ENCODE data around the gene ZNF746.
A peak's percentile ranks its signal among the peaks of the same experiment; 100 is the strongest.

The ZNF746 gene

GRCh38 chr7:149471289-149471953 is 26.2 kb downstream of the ZNF746 start:
- Histone ChIP-seq H3K4me3 (no peak overlapping the region), H3K36me3 (ENCODE audit: insufficient read depth, low read length) (peaks cover 25% of the 10 kb centered on the region; the same call in 1 of the 2 replicates), H3K9me3 (ENCODE audit: low read depth, low read length) (no peaks in the 10 kb centered on the region), H3K9ac (ENCODE audit: insufficient read length) (no peak overlapping the region), H3K27ac (no peak overlapping the region)
- DNase-seq (ENCODE audit: low read depth, low spot score) = no peak
- no peak for TF ChIP-seq EZH2 (IDR thresholded peaks at IDR 0.05)
- TF ChIP-seq POLR2AphosphoS5 (IDR thresholded peaks at IDR 0.05; ENCODE audit: borderline replicate concordance, low read depth, low read length) = no peak
- TF ChIP-seq FOXP2 (optimal IDR thresholded peaks at IDR 0.05; ENCODE audit: control extremely low read depth, extremely low read length, insufficient read depth) = no peak

- H3K9ac ChIP-seq (ENCODE audit: insufficient read length) = no peak overlapping the region
- H3K4me3 ChIP-seq = no peak overlapping the region
- H3K36me3 ChIP-seq (ENCODE audit: insufficient read depth, low read length) = peaks cover 15% of the 10 kb centered on the region; the same call in 1 of the 2 replicates
- H3K9me3 ChIP-seq (ENCODE audit: low read depth, low read length) = no peaks in the 10 kb centered on the region
- H3K27ac ChIP-seq = no peak overlapping the region
- no peak for DNase-seq (ENCODE audit: low read depth, low spot score)
- TF ChIP-seq FOXP2 (optimal IDR thresholded peaks at IDR 0.05; ENCODE audit: control extremely low read depth, extremely low read length, insufficient read depth) (no peak), EZH2 (IDR thresholded peaks at IDR 0.05) (no peak)
These were observed 27.8 kb downstream of the ZNF746 start for GRCh38 chr7:149469806-149470205.

- no peak for TF ChIP-seq POLR2AphosphoS5 (IDR thresholded peaks at IDR 0.05; ENCODE audit: borderline replicate concordance, low read depth, low read length)
- no peak for TF ChIP-seq FOXP2 (optimal IDR thresholded peaks at IDR 0.05; ENCODE audit: control extremely low read depth, extremely low read length, insufficient read depth)
- TF ChIP-seq EZH2 (IDR thresholded peaks at IDR 0.05) = no peak
- Histone ChIP-seq H3K27ac (no peak overlapping the region), H3K9ac (ENCODE audit: insufficient read length) (no peak overlapping the region), H3K4me3 (no peak overlapping the region), H3K36me3 (ENCODE audit: insufficient read depth, low read length) (peaks cover 5% of the 10 kb centered on the region; the same call in 1 of the 2 replicates), H3K9me3 (ENCODE audit: low read depth, low read length) (no peaks in the 10 kb centered on the region)
- no peak for DNase-seq (ENCODE audit: low read depth, low spot score)
These were observed 29.4 kb downstream of the ZNF746 start for GRCh38 chr7:149468208-149468607.

GRCh38 chr7:149467321-149467859 is 30.2 kb downstream of the ZNF746 start:
- no peaks in the 10 kb centered on the region for H3K36me3 ChIP-seq (ENCODE audit: insufficient read depth, low read length)
- H3K9ac ChIP-seq (ENCODE audit: insufficient read length) = no peak overlapping the region
- DNase-seq (ENCODE audit: low read depth, low spot score) = no peak

GRCh38 chr7:149466364-149466763 is 31.2 kb downstream of the ZNF746 start:
- DNase-seq (ENCODE audit: low read depth, low spot score) = no peak
- TF ChIP-seq FOXP2 (optimal IDR thresholded peaks at IDR 0.05; ENCODE audit: control extremely low read depth, extremely low read length, insufficient read depth) = no peak
- no peak for TF ChIP-seq POLR2AphosphoS5 (IDR thresholded peaks at IDR 0.05; ENCODE audit: borderline replicate concordance, low read depth, low read length)
- no peak for TF ChIP-seq EZH2 (IDR thresholded peaks at IDR 0.05)

More at GRCh38 chr7:149467321-149467859, 30.2 kb downstream of the ZNF746 start:
- Histone ChIP-seq H3K27ac (no peak overlapping the region), H3K4me3 (no peak overlapping the region), H3K9me3 (ENCODE audit: low read depth, low read length) (no peaks in the 10 kb centered on the region)
- TF ChIP-seq POLR2AphosphoS5 (IDR thresholded peaks at IDR 0.05; ENCODE audit: borderline replicate concordance, low read depth, low read length) (no peak), EZH2 (IDR thresholded peaks at IDR 0.05) (no peak), FOXP2 (optimal IDR thresholded peaks at IDR 0.05; ENCODE audit: control extremely low read depth, extremely low read length, insufficient read depth) (no peak)

GRCh38 chr7:149463500-149464161 is 34.0 kb downstream of the ZNF746 start:
- H3K9me3 ChIP-seq (ENCODE audit: low read depth, low read length) = no peaks in the 10 kb centered on the region
- no peak overlapping the region for H3K9ac ChIP-seq (ENCODE audit: insufficient read length)
- H3K4me3 ChIP-seq = no peak overlapping the region
- TF ChIP-seq EZH2 (IDR thresholded peaks at IDR 0.05) = no peak
- TF ChIP-seq FOXP2 (optimal IDR thresholded peaks at IDR 0.05; ENCODE audit: control extremely low read depth, extremely low read length, insufficient read depth) = no peak
- TF ChIP-seq POLR2AphosphoS5 (IDR thresholded peaks at IDR 0.05; ENCODE audit: borderline replicate concordance, low read depth, low read length) = no peak
- no peak overlapping the region for H3K27ac ChIP-seq
- no peak for DNase-seq (ENCODE audit: low read depth, low spot score)
- H3K36me3 ChIP-seq (ENCODE audit: insufficient read depth, low read length) = no peaks in the 10 kb centered on the region

More at GRCh38 chr7:149466364-149466763, 31.2 kb downstream of the ZNF746 start:
- Histone ChIP-seq H3K36me3 (ENCODE audit: insufficient read depth, low read length) (no peaks in the 10 kb centered on the region), H3K9me3 (ENCODE audit: low read depth, low read length) (no peaks in the 10 kb centered on the region), H3K27ac (no peak overlapping the region), H3K9ac (ENCODE audit: insufficient read length) (no peak overlapping the region), H3K4me3 (no peak overlapping the region)

- TF ChIP-seq POLR2AphosphoS5 (IDR thresholded peaks at IDR 0.05; ENCODE audit: borderline replicate concordance, low read depth, low read length) = no peak
- no peak for TF ChIP-seq EZH2 (IDR thresholded peaks at IDR 0.05)
- no peak for TF ChIP-seq FOXP2 (optimal IDR thresholded peaks at IDR 0.05; ENCODE audit: control extremely low read depth, extremely low read length, insufficient read depth)
- DNase-seq (ENCODE audit: low read depth, low spot score) = no peak
- Histone ChIP-seq H3K36me3 (ENCODE audit: insufficient read depth, low read length) (no peaks in the 10 kb centered on the region), H3K9me3 (ENCODE audit: low read depth, low read length) (no peaks in the 10 kb centered on the region), H3K27ac (no peak overlapping the region), H3K9ac (ENCODE audit: insufficient read length) (no peak overlapping the region), H3K4me3 (no peak overlapping the region)
These were observed 35.5 kb downstream of the ZNF746 start for GRCh38 chr7:149462101-149462520.

- H3K27ac ChIP-seq = no peak within 1 kb of the TSS
- no peaks in the 10 kb centered on the region for H3K9me3 ChIP-seq (ENCODE audit: low read depth, low read length)
These were observed 36.9 kb downstream of the ZNF746 start, which contains the start of gene ZNF777 for GRCh38 chr7:149460493-149461277. Gene ZNF777, minus strand, starts transcription at chr7:149461062. Its CDS starts 5,040 bp downstream, at chr7:149456022.

More at GRCh38 chr7:149460493-149461277, 36.9 kb downstream of the ZNF746 start, which contains the start of gene ZNF777:
- TF ChIP-seq EZH2 (IDR thresholded peaks at IDR 0.05) (no peak), POLR2AphosphoS5 (IDR thresholded peaks at IDR 0.05; ENCODE audit: borderline replicate concordance, low read depth, low read length) (no peak; the same call in 1 of the 2 replicates), FOXP2 (optimal IDR thresholded peaks at IDR 0.05; ENCODE audit: control extremely low read depth, extremely low read length, insufficient read depth) (no peak)
- Histone ChIP-seq H3K9ac (ENCODE audit: insufficient read length) (peak within 1 kb of the TSS; percentile 67), H3K4me3 (peak within 1 kb of the TSS; percentile 77), H3K36me3 (ENCODE audit: insufficient read depth, low read length) (peaks cover 2% of the 10 kb centered on the region; the same call in 1 of the 2 replicates)
- no peak for DNase-seq (ENCODE audit: low read depth, low spot score)
